Osteoblast (primary cell): ENCODE data around the gene IFTAP. TPM values are rescaled to one million over a fixed set of nuclear protein-coding genes. Genes with fewer than 3 reads are reported as not detected.

Source experiments
- DNase-seq: peaks from one replicate; pipeline ENCODE4 v3.0.0; 2011; ENCODE audit warnings: low spot score, mixed read lengths; ENCODE audit not compliant: insufficient read length; ENCODE audit errors: missing footprints
- H2AFZ ChIP-seq: 2 replicates; pipeline ENCODE4 v1.6.0; 2011; ENCODE audit warnings: mild to moderate bottlenecking, low read length
- H3K27ac ChIP-seq: 2 replicates; pipeline ENCODE4 v1.5.1; 2011; ENCODE audit warnings: mild to moderate bottlenecking, low read depth, low read length, moderate library complexity
- H3K27me3 ChIP-seq: 2 replicates; pipeline ENCODE4 v1.6.0; 2012; ENCODE audit warnings: mild to moderate bottlenecking, control low read depth, inconsistent platforms, low read length, moderate library complexity; ENCODE audit not compliant: insufficient read depth
- H3K36me3 ChIP-seq: 2 replicates; pipeline ENCODE4 v1.5.1; 2011; ENCODE audit warnings: mild to moderate bottlenecking, low read length, control low read depth, moderate library complexity; ENCODE audit not compliant: insufficient read depth
- H3K4me1 ChIP-seq: 2 replicates; pipeline ENCODE4 v1.5.1; 2011; ENCODE audit warnings: mild to moderate bottlenecking, low read length, control low read depth, moderate library complexity; ENCODE audit not compliant: insufficient read depth
- H3K4me2 ChIP-seq: 2 replicates; pipeline ENCODE4 v1.6.0; 2011; ENCODE audit warnings: mild to moderate bottlenecking, low read length; ENCODE audit not compliant: insufficient read depth
- H3K4me3 ChIP-seq: fragments of 200-600 bp; sonication (generic); 3 replicates; pipeline ENCODE4 v1.5.1; 2012; ENCODE audit warnings: mild to moderate bottlenecking, low read length, inconsistent platforms; ENCODE audit not compliant: insufficient read depth
- H3K79me2 ChIP-seq: 2 replicates; pipeline ENCODE4 v1.6.0; 2012; ENCODE audit warnings: mild to moderate bottlenecking, low read length, control low read depth, inconsistent platforms; ENCODE audit not compliant: insufficient read depth
- H3K9me3 ChIP-seq: 2 replicates; pipeline ENCODE4 v1.5.1; 2011; ENCODE audit warnings: low read depth, low read length, control low read depth
- H4K20me1 ChIP-seq: 2 replicates; pipeline ENCODE4 v1.6.0; 2012; ENCODE audit warnings: mild to moderate bottlenecking, low read length, control low read depth; ENCODE audit not compliant: insufficient read depth
- CTCF ChIP-seq: IDR thresholded peaks from 2 replicates; pipeline ENCODE4 v1.5.1; 2011; ENCODE audit warnings: mild to moderate bottlenecking, low read depth, low read length, moderate library complexity; ENCODE audit errors: extremely low read depth
- total RNA-seq: library from RNA; depleted of rRNA; stranded (reverse); fragments of >200 nt; gene quantifications from 2 replicates; pipeline ENCODE4 v1.2.3, GENCODE V29; 2012

IFTAP gene
- total RNA-seq, 1 donor = 33.7 TPM

- no peaks in the 10 kb centered on the region for H3K79me2 ChIP-seq
- no peaks in the 10 kb centered on the region for H3K36me3 ChIP-seq
- H3K9me3 ChIP-seq = no peaks in the 10 kb centered on the region
- no peak for TF ChIP-seq CTCF
- no peak overlapping the region for H3K4me2 ChIP-seq
- no peak overlapping the region for H3K27ac ChIP-seq
- H3K4me3 ChIP-seq = no peak overlapping the region
- H4K20me1 ChIP-seq = no peaks in the 10 kb centered on the region
- peaks cover 3% of the 10 kb centered on the region for H3K27me3 ChIP-seq
- no peaks in the 10 kb centered on the region for H3K4me1 ChIP-seq
- DNase-seq = no peak
- H2AFZ ChIP-seq = no peak overlapping the region
Measured at GRCh38 chr11:36684840-36685801, 90.8 kb downstream of the IFTAP start.

- H3K27me3 ChIP-seq = peaks cover 3% of the 10 kb centered on the region
Measured at GRCh38 chr11:36688132-36688531, 93.8 kb downstream of the IFTAP start.

GRCh38 chr11:36688571-36689291 is 94.4 kb downstream of the IFTAP start:
- Histone ChIP-seq H3K4me1 (no peaks in the 10 kb centered on the region), H2AFZ (no peak overlapping the region), H3K27me3 (peaks cover 3% of the 10 kb centered on the region), H3K27ac (no peak overlapping the region), H3K79me2 (no peaks in the 10 kb centered on the region), H4K20me1 (no peaks in the 10 kb centered on the region), H3K9me3 (no peaks in the 10 kb centered on the region), H3K4me2 (no peak overlapping the region), H3K4me3 (no peak overlapping the region), H3K36me3 (no peaks in the 10 kb centered on the region)
- no peak for DNase-seq
- TF ChIP-seq CTCF = no peak

More at GRCh38 chr11:36688132-36688531, 93.8 kb downstream of the IFTAP start:
- Histone ChIP-seq H3K79me2 (no peaks in the 10 kb centered on the region), H3K4me2 (no peak overlapping the region), H3K36me3 (no peaks in the 10 kb centered on the region), H2AFZ (no peak overlapping the region), H3K9me3 (no peaks in the 10 kb centered on the region), H3K4me3 (no peak overlapping the region), H3K4me1 (no peaks in the 10 kb centered on the region), H4K20me1 (no peaks in the 10 kb centered on the region), H3K27ac (no peak overlapping the region)
- no peak for DNase-seq
- TF ChIP-seq CTCF = no peak

- H3K9me3 ChIP-seq = no peaks in the 10 kb centered on the region
- H3K36me3 ChIP-seq = no peaks in the 10 kb centered on the region
- DNase-seq = no peak
- no peaks in the 10 kb centered on the region for H4K20me1 ChIP-seq
- no peak overlapping the region for H2AFZ ChIP-seq
- H3K27ac ChIP-seq = no peak overlapping the region
- no peaks in the 10 kb centered on the region for H3K79me2 ChIP-seq
- TF ChIP-seq CTCF = no peak
- no peak overlapping the region for H3K4me2 ChIP-seq
- no peak overlapping the region for H3K4me3 ChIP-seq
- no peaks in the 10 kb centered on the region for H3K4me1 ChIP-seq
- H3K27me3 ChIP-seq = peaks cover 3% of the 10 kb centered on the region
Measured at GRCh38 chr11:36689442-36689841, 95.1 kb downstream of the IFTAP start.
